ENCODE measurements around the gene POU2AF2. TPM values are rescaled to one million over a fixed set of nuclear protein-coding genes. Genes with fewer than 3 reads are reported as not detected.
"Not testable (repeated sequence)": the region's sequence is repeated elsewhere in the genome, so short reads cannot be mapped to it uniquely, and the experiment has no call there.

POU2AF2 gene
- polyA plus RNA-seq, 1 donor from 2014 or later, result not detected

DNA sequence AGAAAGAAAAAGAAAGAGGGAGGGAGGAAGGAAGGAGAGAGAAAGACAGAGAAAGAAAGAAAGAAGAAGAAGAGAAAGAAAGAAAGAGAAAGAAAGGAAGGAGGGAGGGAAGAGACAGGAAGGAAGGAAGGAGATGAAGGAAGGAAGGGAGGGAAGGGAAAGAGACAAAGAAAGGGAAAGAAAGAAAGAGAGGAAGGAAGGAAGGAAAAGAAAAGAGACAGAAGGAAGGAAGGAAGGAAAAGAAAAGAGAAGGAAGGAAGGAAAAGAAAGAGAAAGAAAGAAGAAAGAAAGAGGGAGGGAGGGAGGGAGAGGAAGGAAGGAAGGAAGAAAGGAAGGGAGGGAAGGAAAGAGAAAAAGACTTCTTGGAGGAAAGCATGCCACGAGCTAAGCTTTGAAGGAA is 19.1 kb downstream of the POU2AF2 start:
- no peak overlapping the region for H3K27ac ChIP-seq (ENCODE audit: low read length)
- H3K36me3 ChIP-seq (ENCODE audit: insufficient read depth, low read length), result no peaks in the 10 kb centered on the region
- H4K20me1 ChIP-seq (ENCODE audit: insufficient read depth), result no peaks in the 10 kb centered on the region
- no peaks in the 10 kb centered on the region for H3K9me3 ChIP-seq (ENCODE audit: low read length)
- TF ChIP-seq RAD21 (conservative IDR thresholded peaks at IDR 0.05), result no peak
- TF ChIP-seq EZH2 (IDR thresholded peaks at IDR 0.05; ENCODE audit: borderline replicate concordance, insufficient read depth, low read length, poor library complexity, severe bottlenecking), result no peak
- no peak for TF ChIP-seq POLR2AphosphoS5 (IDR thresholded peaks at IDR 0.05)
- TF ChIP-seq SMC3 (conservative IDR thresholded peaks at IDR 0.05; ENCODE audit: poor library complexity), result no peak
- no peak for TF ChIP-seq EP300 (conservative IDR thresholded peaks at IDR 0.05; ENCODE audit: poor library complexity, severe bottlenecking)
- TF ChIP-seq, protein P1, sequence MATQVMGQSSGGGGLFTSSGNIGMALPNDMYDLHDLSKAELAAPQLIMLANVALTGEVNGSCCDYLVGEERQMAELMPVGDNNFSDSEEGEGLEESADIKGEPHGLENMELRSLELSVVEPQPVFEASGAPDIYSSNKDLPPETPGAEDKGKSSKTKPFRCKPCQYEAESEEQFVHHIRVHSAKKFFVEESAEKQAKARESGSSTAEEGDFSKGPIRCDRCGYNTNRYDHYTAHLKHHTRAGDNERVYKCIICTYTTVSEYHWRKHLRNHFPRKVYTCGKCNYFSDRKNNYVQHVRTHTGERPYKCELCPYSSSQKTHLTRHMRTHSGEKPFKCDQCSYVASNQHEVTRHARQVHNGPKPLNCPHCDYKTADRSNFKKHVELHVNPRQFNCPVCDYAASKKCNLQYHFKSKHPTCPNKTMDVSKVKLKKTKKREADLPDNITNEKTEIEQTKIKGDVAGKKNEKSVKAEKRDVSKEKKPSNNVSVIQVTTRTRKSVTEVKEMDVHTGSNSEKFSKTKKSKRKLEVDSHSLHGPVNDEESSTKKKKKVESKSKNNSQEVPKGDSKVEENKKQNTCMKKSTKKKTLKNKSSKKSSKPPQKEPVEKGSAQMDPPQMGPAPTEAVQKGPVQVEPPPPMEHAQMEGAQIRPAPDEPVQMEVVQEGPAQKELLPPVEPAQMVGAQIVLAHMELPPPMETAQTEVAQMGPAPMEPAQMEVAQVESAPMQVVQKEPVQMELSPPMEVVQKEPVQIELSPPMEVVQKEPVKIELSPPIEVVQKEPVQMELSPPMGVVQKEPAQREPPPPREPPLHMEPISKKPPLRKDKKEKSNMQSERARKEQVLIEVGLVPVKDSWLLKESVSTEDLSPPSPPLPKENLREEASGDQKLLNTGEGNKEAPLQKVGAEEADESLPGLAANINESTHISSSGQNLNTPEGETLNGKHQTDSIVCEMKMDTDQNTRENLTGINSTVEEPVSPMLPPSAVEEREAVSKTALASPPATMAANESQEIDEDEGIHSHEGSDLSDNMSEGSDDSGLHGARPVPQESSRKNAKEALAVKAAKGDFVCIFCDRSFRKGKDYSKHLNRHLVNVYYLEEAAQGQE (IDR thresholded peaks at IDR 0.05; ENCODE audit: borderline replicate concordance), result no peak
- TF ChIP-seq, protein P2, sequence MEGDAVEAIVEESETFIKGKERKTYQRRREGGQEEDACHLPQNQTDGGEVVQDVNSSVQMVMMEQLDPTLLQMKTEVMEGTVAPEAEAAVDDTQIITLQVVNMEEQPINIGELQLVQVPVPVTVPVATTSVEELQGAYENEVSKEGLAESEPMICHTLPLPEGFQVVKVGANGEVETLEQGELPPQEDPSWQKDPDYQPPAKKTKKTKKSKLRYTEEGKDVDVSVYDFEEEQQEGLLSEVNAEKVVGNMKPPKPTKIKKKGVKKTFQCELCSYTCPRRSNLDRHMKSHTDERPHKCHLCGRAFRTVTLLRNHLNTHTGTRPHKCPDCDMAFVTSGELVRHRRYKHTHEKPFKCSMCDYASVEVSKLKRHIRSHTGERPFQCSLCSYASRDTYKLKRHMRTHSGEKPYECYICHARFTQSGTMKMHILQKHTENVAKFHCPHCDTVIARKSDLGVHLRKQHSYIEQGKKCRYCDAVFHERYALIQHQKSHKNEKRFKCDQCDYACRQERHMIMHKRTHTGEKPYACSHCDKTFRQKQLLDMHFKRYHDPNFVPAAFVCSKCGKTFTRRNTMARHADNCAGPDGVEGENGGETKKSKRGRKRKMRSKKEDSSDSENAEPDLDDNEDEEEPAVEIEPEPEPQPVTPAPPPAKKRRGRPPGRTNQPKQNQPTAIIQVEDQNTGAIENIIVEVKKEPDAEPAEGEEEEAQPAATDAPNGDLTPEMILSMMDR (IDR thresholded peaks at IDR 0.05; ENCODE audit: poor library complexity, severe bottlenecking), result no peak
- no peak for TF ChIP-seq MXI1 (conservative IDR thresholded peaks at IDR 0.05; ENCODE audit: poor library complexity, severe bottlenecking)
- TF ChIP-seq TAF1 (IDR thresholded peaks at IDR 0.05; ENCODE audit: low read depth), result no peak
- H3K9me2 ChIP-seq (ENCODE audit: insufficient read depth, low read length), result no peaks in the 10 kb centered on the region
- H3K79me2 ChIP-seq (replicated peaks; ENCODE audit: insufficient read depth, low read length), result no peaks in the 10 kb centered on the region
- no peak overlapping the region for H3K4me2 ChIP-seq (ENCODE audit: low read length)
- no peak overlapping the region for H3K4me3 ChIP-seq (ENCODE audit: low read length)
- no peaks in the 10 kb centered on the region for H3K27me3 ChIP-seq (ENCODE audit: insufficient read depth, low read depth, low read length)
- H2AFZ ChIP-seq (ENCODE audit: low read depth, low read length), result no peak overlapping the region
- no peak overlapping the region for H3K9ac ChIP-seq (ENCODE audit: low read length)
- H3F3A ChIP-seq (ENCODE audit: insufficient read depth, low read length, poor library complexity, severe bottlenecking), result no peaks in the 10 kb centered on the region

DNA sequence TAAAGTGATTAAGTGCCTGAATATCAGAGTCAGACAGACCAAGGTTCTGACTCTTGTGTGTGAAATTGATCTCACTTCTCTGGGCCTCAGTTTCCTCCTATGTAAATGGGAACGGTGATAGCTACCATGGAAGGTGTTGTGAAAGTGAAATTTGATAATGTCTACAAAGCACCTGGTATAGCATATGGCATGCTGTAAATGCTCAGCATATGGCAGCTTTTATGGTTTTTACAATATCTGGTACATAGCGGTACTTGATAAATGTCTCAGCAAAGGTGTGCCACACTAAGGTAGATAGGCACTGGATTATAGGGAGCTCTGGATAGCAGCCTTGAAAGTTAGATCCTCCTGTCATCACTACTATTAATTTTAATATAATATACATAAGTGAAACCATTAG is 19.9 kb downstream of the POU2AF2 start:
- H3K9me3 ChIP-seq (ENCODE audit: low read length), result no peaks in the 10 kb centered on the region
- H3K36me3 ChIP-seq (ENCODE audit: insufficient read depth, low read length), result no peaks in the 10 kb centered on the region
- H4K20me1 ChIP-seq (ENCODE audit: insufficient read depth), result no peaks in the 10 kb centered on the region
- H2AFZ ChIP-seq (ENCODE audit: low read depth, low read length), result no peak overlapping the region
- H3K9ac ChIP-seq (ENCODE audit: low read length), result no peak overlapping the region
- H3K27me3 ChIP-seq (ENCODE audit: insufficient read depth, low read depth, low read length), result no peaks in the 10 kb centered on the region
- H3F3A ChIP-seq (ENCODE audit: insufficient read depth, low read length, poor library complexity, severe bottlenecking), result no peaks in the 10 kb centered on the region
- no peak for TF ChIP-seq MXI1 (conservative IDR thresholded peaks at IDR 0.05; ENCODE audit: poor library complexity, severe bottlenecking)
- TF ChIP-seq, protein P2 (IDR thresholded peaks at IDR 0.05; ENCODE audit: poor library complexity, severe bottlenecking), result no peak
- no peak for TF ChIP-seq SMC3 (conservative IDR thresholded peaks at IDR 0.05; ENCODE audit: poor library complexity)
- no peak for TF ChIP-seq POLR2AphosphoS5 (IDR thresholded peaks at IDR 0.05)
- TF ChIP-seq EP300 (conservative IDR thresholded peaks at IDR 0.05; ENCODE audit: poor library complexity, severe bottlenecking), result no peak
- no peak for TF ChIP-seq EZH2 (IDR thresholded peaks at IDR 0.05; ENCODE audit: borderline replicate concordance, insufficient read depth, low read length, poor library complexity, severe bottlenecking)
- TF ChIP-seq, protein P1 (IDR thresholded peaks at IDR 0.05; ENCODE audit: borderline replicate concordance), result no peak
- no peak for TF ChIP-seq TAF1 (IDR thresholded peaks at IDR 0.05; ENCODE audit: low read depth)
- no peak for TF ChIP-seq RAD21 (conservative IDR thresholded peaks at IDR 0.05)
- no peak overlapping the region for H3K4me3 ChIP-seq (ENCODE audit: low read length)
- no peaks in the 10 kb centered on the region for H3K9me2 ChIP-seq (ENCODE audit: insufficient read depth, low read length)
- no peaks in the 10 kb centered on the region for H3K79me2 ChIP-seq (replicated peaks; ENCODE audit: insufficient read depth, low read length)
- H3K27ac ChIP-seq (ENCODE audit: low read length), result no peak overlapping the region
- no peak overlapping the region for H3K4me2 ChIP-seq (ENCODE audit: low read length)

DNA sequence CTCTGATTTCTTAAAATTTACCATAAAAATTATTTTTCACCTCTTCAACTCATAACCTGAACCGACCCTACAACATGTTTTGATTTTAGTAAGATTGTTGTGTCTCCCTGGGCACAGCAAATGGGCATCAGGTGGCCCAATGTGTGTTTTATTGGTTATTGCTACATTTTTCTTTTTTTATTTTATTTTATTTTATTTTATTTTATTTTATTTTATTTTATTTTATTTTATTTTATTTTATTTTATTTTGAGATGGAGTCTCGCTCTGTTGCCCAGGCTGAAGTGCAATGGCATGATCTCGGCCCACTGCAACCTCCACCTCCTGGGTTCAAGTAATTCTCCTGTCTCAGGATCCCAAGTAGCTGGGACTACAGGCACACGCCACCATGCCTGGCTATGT is 22.8 kb downstream of the POU2AF2 start:
- not testable (repeated sequence) for H2AFZ ChIP-seq (ENCODE audit: low read depth, low read length); H3K79me2 ChIP-seq (replicated peaks; ENCODE audit: insufficient read depth, low read length); H3K36me3 ChIP-seq (ENCODE audit: insufficient read depth, low read length); H3K4me3 ChIP-seq (ENCODE audit: low read length); H3K27ac ChIP-seq (ENCODE audit: low read length); H3F3A ChIP-seq (ENCODE audit: insufficient read depth, low read length, poor library complexity, severe bottlenecking); H3K27me3 ChIP-seq (ENCODE audit: insufficient read depth, low read depth, low read length); H3K9me2 ChIP-seq (ENCODE audit: insufficient read depth, low read length); H3K9ac ChIP-seq (ENCODE audit: low read length); H4K20me1 ChIP-seq (ENCODE audit: insufficient read depth); H3K9me3 ChIP-seq (ENCODE audit: low read length); H3K4me2 ChIP-seq (ENCODE audit: low read length)
